HL-60 (cell line): Measurements from ENCODE around the gene BACH1.

Source experiments
- CTCF ChIP-seq: IDR thresholded peaks from one replicate; pipeline ENCODE4 v1.5.1; 2011; ENCODE audit warnings: low read length, control low read depth, inconsistent platforms; ENCODE audit not compliant: insufficient read depth
- POLR2AphosphoS5 ChIP-seq: IDR thresholded peaks from 2 replicates; pipeline ENCODE4 v1.6.1; 2012; ENCODE audit warnings: low read depth
- REST ChIP-seq: IDR thresholded peaks from 2 replicates; pipeline ENCODE4 v1.6.1; 2012; ENCODE audit warnings: low read depth; ENCODE audit not compliant: insufficient replicate concordance

GRCh38 chr21:29378832-29379231 is 80.1 kb downstream of the BACH1 start:
- TF ChIP-seq CTCF (no peak), REST (no peak), POLR2AphosphoS5 (no peak)
